CD4-positive, alpha-beta memory T cell (primary cell): Measurements from ENCODE around the gene GAA. TPM values are rescaled to one million over a fixed set of nuclear protein-coding genes. Genes with fewer than 3 reads are reported as not detected.

Experiments
- CTCF ChIA-PET: fragments of 350-600 bp; sonication (Branson Sonifier 250); formaldehyde crosslinking; loops from one replicate; lab custom pipeline; 2021; ENCODE audit warnings: inconsistent platforms; ENCODE audit not compliant: partially characterized antibody; lab: Charles Lee
- POLR2A ChIA-PET: fragments of 350-600 bp; sonication (Branson Sonifier 250); formaldehyde crosslinking; loops from one replicate; lab custom pipeline; 2021; ENCODE audit not compliant: partially characterized antibody; lab: Charles Lee
- DNase-seq, 5 donors: peaks; one replicate each; pipeline versions ENCODE4 v3.0.0 to v3.0.0-alpha.2; 2020 to 2022; ENCODE audit warnings: mixed read lengths in 1 of 5
- H3K27ac ChIP-seq: one replicate; pipeline ENCODE4 v1.7.0; 2013; ENCODE audit warnings: low read depth, low read length
- H3K27me3 ChIP-seq: 2 replicates; pipeline ENCODE4 v1.7.0; 2013; ENCODE audit warnings: mild to moderate bottlenecking, low read length, moderate library complexity; ENCODE audit not compliant: insufficient read depth
- H3K36me3 ChIP-seq: 2 replicates; pipeline ENCODE4 v1.7.0; 2013; ENCODE audit warnings: mild to moderate bottlenecking, low read length, moderate library complexity; ENCODE audit not compliant: insufficient read depth
- H3K4me1 ChIP-seq: 2 replicates; pipeline ENCODE4 v1.7.0; 2013; ENCODE audit warnings: mild to moderate bottlenecking, low read length, moderate library complexity; ENCODE audit not compliant: insufficient read depth
- H3K4me3 ChIP-seq, 2 donors: one replicate each; pipeline ENCODE4 v1.7.0; 2013; ENCODE audit warnings: low read length in 2 of 2, mild to moderate bottlenecking in 1 of 2
- H3K9me3 ChIP-seq, 2 donors: one replicate each; pipeline ENCODE4 v1.7.0; 2013; ENCODE audit warnings: low read length in 2 of 2, control low read depth in 1 of 2; ENCODE audit not compliant: control insufficient read depth in 1 of 2
- H3K27ac Mint-ChIP-seq, 7 donors: one replicate each; pipeline ENCODE4 v1.8.0; 2020 to 2021; ENCODE audit warnings: mixed read lengths in 7 of 7, mild to moderate bottlenecking in 6 of 7, inconsistent platforms in 3 of 7, moderate library complexity in 3 of 7
- H3K27me3 Mint-ChIP-seq, 2 donors: one replicate each; pipeline ENCODE4 v1.8.0; 2020 to 2021; ENCODE audit warnings: mixed read lengths in 2 of 2
- H3K36me3 Mint-ChIP-seq, 2 donors: one replicate each; pipeline ENCODE4 v1.8.0; 2020 to 2021; ENCODE audit warnings: mixed read lengths in 2 of 2, inconsistent platforms in 1 of 2, mild to moderate bottlenecking in 1 of 2
- H3K4me1 Mint-ChIP-seq, 4 donors: one replicate each; pipeline ENCODE4 v1.8.0; 2020 to 2021; ENCODE audit warnings: mixed read lengths in 4 of 4, mild to moderate bottlenecking in 1 of 4
- H3K4me3 Mint-ChIP-seq, 8 donors: one replicate each; pipeline ENCODE4 v1.8.0; 2020 to 2021; ENCODE audit warnings: mixed read lengths in 8 of 8, mild to moderate bottlenecking in 7 of 8, moderate library complexity in 6 of 8, inconsistent platforms in 3 of 8
- H3K9me3 Mint-ChIP-seq, 8 donors: one replicate each; pipeline ENCODE4 v1.8.0; 2020 to 2021; ENCODE audit warnings: mixed read lengths in 8 of 8, mild to moderate bottlenecking in 5 of 8, inconsistent platforms in 3 of 8, moderate library complexity in 1 of 8
- intact Hi-C: fragments of 100-400 bp; cut with micrococcal nuclease; formaldehyde crosslinking; loops from one replicate; pipeline ENCODE4 v1.15.1; 2023
- polyA plus RNA-seq, 2 donors: library from polyadenylated mRNA; unstranded; fragments of 300-500 nt; fragmentation: Illumina TruSeq; gene quantifications; one replicate each; pipeline ENCODE4 v1.2.3, GENCODE V29; 2021
- total RNA-seq, 2 experiments: library from RNA; stranded (reverse); gene quantifications; one replicate each; pipeline ENCODE4 v1.2.3, GENCODE V29; 2021

Gene GAA
- total and polyA plus RNA-seq, 4 experiments from 2014 or later: 14.5 to 44.8 (median 28.2) TPM

DNA sequence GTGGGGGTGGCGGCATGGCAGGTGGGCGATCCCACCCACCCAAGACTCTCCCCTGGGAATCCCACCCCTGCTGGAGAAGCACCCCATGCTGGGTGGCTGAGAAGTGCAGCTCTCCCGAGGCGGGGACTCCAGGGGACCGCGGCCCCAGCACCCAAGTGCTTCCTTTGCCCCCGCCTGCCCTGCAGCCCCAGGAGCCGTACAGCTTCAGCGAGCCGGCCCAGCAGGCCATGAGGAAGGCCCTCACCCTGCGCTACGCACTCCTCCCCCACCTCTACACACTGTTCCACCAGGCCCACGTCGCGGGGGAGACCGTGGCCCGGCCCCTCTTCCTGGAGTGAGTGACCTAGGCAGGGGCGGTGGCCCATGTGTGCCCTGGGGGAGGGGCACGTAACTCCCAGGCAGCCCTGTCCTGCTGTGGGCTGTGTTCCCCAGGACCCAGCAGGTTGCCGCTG is 11.7 kb downstream of the GAA start:
- ChIA-PET CTCF (no interaction called here), POLR2A (interaction anchor here (1.1 kb wide), 1 partner anchor 11 kb away, joined by 4 read pairs; the partner anchor contains the start of gene GAA)
- peaks cover 0 to 6% (median 0%) of the 10 kb centered on the region in 8 donors for H3K9me3 Mint-ChIP-seq

DNA sequence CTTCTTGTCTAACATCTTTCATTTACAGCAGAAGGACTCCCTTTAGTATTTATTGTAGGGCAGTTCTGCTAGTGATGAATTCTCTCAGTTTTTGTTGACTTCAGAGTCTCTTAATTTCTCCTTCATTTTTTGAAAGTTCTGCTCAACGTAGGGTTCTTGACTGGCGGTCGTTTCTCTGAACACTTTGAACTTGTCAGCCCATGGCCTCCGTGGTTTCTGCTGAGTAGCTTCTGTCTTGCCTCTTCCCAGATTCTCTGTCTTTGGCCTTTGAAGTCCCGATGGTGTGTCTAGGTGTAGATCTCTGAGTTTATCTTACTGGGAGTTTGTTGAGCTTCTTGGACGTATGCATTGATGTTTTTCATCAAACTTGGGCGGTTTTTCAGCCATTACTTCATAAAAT is 13.4 kb downstream of the GAA start:
- no peaks in the 10 kb centered on the region for H3K36me3 ChIP-seq
- no peak for DNase-seq
- H3K27me3 ChIP-seq: no peaks in the 10 kb centered on the region
- CTCF ChIA-PET: interaction anchor here (2.3 kb wide), 1 partner anchor 13 kb away, joined by 7 read pairs; the partner anchor contains the start of gene GAA
- intact Hi-C loops: no loop called here
- H3K27ac ChIP-seq: no peak overlapping the region
- POLR2A ChIA-PET: interaction anchor here (2.2 kb wide), 1 partner anchor 13 kb away, joined by 8 read pairs; the partner anchor contains the start of gene GAA
- Mint-ChIP-seq H3K27ac (peak overlapping the region in 1 of 7 donors; percentile 2), H3K27me3 (no peaks in the 10 kb centered on the region), H3K4me1 (no peaks in the 10 kb centered on the region), H3K9me3 (peaks cover 0 to 6% (median 0%) of the 10 kb centered on the region in 8 donors), H3K36me3 (no peaks in the 10 kb centered on the region), H3K4me3 (no peak overlapping the region)
- no peak overlapping the region for H3K4me3 ChIP-seq
- no peaks in the 10 kb centered on the region for H3K4me1 ChIP-seq
- H3K9me3 ChIP-seq: no peaks in the 10 kb centered on the region

More for the DNA sequence above, 11.7 kb downstream of the GAA start:
- H3K27me3 ChIP-seq: no peaks in the 10 kb centered on the region
- Mint-ChIP-seq H3K27me3 (no peaks in the 10 kb centered on the region), H3K4me1 (no peaks in the 10 kb centered on the region), H3K4me3 (no peak overlapping the region), H3K36me3 (no peaks in the 10 kb centered on the region), H3K27ac (no peak overlapping the region)
- no peaks in the 10 kb centered on the region for H3K9me3 ChIP-seq
- no peak overlapping the region for H3K27ac ChIP-seq
- DNase-seq: no peak
- intact Hi-C loops: no loop called here
- H3K4me3 ChIP-seq: no peak overlapping the region
- no peaks in the 10 kb centered on the region for H3K4me1 ChIP-seq
- H3K36me3 ChIP-seq: no peaks in the 10 kb centered on the region

DNA sequence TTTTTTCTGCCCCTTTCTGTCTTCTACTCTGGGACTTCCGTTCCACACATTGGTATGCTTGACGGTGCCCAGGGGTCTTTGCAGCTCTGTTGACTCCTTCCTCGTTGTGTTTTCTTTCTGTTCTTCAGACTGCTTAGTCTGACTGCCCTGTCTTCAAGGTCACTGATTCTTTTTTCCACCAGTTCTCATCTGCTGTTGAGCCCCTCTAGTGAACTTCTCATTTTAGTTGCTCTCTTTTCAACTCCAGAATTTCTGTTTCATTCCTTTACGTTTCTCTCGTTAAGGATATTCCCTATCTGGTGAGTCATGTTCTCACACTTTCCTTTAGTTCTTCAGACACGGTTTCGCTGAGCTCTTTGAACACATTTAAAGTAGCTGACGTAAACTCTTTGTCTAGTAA is 13.8 kb downstream of the GAA start:
- no peaks in the 10 kb centered on the region for H3K4me1 Mint-ChIP-seq
- Histone ChIP-seq H3K4me3 (no peak overlapping the region), H3K9me3 (no peaks in the 10 kb centered on the region), H3K27ac (no peak overlapping the region), H3K36me3 (no peaks in the 10 kb centered on the region), H3K27me3 (no peaks in the 10 kb centered on the region), H3K4me1 (no peaks in the 10 kb centered on the region)
- ChIA-PET CTCF (interaction anchor here (2.3 kb wide), 1 partner anchor 13 kb away, joined by 7 read pairs; the partner anchor contains the start of gene GAA), POLR2A (interaction anchor here (2.2 kb wide), 1 partner anchor 14 kb away, joined by 8 read pairs; the partner anchor contains the start of gene GAA)
- H3K36me3 Mint-ChIP-seq: no peaks in the 10 kb centered on the region
- intact Hi-C loops: no loop called here
- DNase-seq: no peak
- peaks cover 0 to 6% (median 0%) of the 10 kb centered on the region in 8 donors for H3K9me3 Mint-ChIP-seq
- H3K4me3 Mint-ChIP-seq: no peak overlapping the region
- H3K27me3 Mint-ChIP-seq: no peaks in the 10 kb centered on the region
- peak overlapping the region in 2 of 7 donors; percentile 2 to 82 for H3K27ac Mint-ChIP-seq

DNA sequence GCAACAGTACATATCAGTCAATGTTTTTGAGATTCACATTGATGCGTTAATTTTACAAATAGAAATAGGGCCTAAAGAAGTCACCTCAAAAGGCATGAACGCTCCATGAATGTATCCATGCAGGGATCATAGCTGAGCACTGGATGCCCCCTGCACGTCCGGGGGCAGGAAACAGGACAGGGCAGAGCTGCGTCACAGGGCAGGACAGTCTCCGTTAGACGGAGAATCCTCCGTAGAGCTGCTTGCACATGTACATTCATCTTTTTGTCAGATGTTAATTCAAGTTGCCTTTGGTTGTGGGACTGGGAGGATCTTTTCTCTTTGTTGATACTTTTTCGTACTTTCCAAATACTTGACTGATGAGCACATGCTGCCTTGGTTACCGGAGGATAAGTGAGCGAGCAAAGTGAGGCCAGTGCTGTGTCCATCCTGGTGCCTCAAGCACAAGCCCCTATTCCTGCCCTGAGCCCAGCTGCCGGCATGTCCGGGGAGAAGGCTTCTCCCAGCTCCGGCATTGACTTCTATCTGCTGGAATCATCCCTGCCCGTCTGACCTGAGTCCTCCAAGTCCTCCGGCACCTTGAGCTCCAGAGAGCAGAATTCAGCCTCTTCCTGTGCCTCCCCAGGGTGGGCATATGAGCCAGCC is 15.0 kb downstream of the GAA start:
- Mint-ChIP-seq H3K27me3 (no peaks in the 10 kb centered on the region), H3K36me3 (no peaks in the 10 kb centered on the region), H3K4me3 (no peak overlapping the region), H3K9me3 (peaks cover 0 to 6% (median 0%) of the 10 kb centered on the region in 8 donors), H3K4me1 (no peaks in the 10 kb centered on the region), H3K27ac (no peak overlapping the region)
- Histone ChIP-seq H3K4me3 (no peak overlapping the region), H3K36me3 (no peaks in the 10 kb centered on the region), H3K9me3 (no peaks in the 10 kb centered on the region), H3K27me3 (no peaks in the 10 kb centered on the region), H3K4me1 (no peaks in the 10 kb centered on the region), H3K27ac (no peak overlapping the region)
- POLR2A ChIA-PET: no interaction called here
- no peak for DNase-seq
- CTCF ChIA-PET: no interaction called here
- intact Hi-C loops: no loop called here

DNA sequence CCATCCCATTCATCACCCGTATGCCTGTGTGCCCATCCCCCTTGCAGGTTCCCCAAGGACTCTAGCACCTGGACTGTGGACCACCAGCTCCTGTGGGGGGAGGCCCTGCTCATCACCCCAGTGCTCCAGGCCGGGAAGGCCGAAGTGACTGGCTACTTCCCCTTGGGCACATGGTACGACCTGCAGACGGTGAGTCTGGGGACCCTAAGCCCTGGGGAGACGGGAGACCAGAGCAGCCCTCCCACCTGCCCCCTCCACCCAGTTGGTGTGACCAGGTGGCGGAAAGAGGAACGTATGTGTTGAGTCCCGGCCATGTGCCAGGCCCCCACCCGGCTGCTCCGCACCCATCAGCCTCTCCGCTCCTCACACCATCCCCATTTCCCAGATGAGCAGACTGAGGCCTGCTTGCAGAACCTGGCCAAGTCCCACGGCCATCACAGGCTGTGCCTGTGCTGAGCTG is 15.6 kb downstream of the GAA start:
- Mint-ChIP-seq H3K9me3 (peaks cover 0 to 6% (median 0%) of the 10 kb centered on the region in 8 donors), H3K36me3 (no peaks in the 10 kb centered on the region), H3K4me3 (no peak overlapping the region), H3K4me1 (no peaks in the 10 kb centered on the region), H3K27me3 (no peaks in the 10 kb centered on the region), H3K27ac (no peak overlapping the region)
- no peak for DNase-seq
- no peaks in the 10 kb centered on the region for H3K27me3 ChIP-seq
- no peaks in the 10 kb centered on the region for H3K9me3 ChIP-seq
- ChIA-PET POLR2A (no interaction called here), CTCF (no interaction called here)
- H3K4me1 ChIP-seq: no peaks in the 10 kb centered on the region
- no peak overlapping the region for H3K27ac ChIP-seq
- intact Hi-C loops: no loop called here
- H3K4me3 ChIP-seq: no peak overlapping the region
- no peaks in the 10 kb centered on the region for H3K36me3 ChIP-seq

DNA sequence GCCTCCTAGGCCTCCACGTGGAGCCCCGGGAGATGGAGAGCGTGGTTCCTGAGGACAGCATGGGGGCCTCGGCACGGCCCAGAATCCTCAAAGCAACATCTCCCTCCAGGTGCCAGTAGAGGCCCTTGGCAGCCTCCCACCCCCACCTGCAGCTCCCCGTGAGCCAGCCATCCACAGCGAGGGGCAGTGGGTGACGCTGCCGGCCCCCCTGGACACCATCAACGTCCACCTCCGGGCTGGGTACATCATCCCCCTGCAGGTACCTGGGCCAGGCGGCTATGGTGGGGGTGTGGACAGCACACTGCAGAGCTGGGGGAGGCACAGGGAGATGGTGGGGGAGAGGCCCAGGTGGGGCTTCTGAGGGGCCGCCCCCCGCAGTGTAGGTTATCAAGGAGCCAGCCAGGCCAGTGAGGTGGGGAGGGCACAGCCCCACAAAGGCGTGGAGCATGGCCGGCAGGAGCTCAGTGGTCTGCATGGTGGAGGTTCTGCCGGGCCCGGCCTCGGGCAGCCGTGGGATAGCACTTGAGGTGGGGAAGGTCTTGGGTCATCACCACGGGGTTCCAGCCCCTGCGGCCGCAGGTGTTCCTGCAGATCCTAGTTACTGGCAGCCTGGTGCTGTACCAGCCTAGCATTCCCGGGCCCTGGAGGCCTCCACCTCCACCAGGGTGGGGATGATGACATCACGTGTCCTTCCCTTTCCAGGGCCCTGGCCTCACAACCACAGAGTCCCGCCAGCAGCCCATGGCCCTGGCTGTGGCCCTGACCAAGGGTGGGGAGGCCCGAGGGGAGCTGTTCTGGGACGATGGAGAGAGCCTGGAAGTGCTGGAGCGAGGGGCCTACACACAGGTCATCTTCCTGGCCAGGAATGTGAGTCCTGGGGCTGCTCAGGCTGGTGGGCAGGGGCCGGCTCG is 16.4 kb downstream of the GAA start:
- H3K36me3 Mint-ChIP-seq: no peaks in the 10 kb centered on the region
- no peaks in the 10 kb centered on the region for H3K4me1 Mint-ChIP-seq
- Histone ChIP-seq H3K4me3 (no peak overlapping the region), H3K4me1 (no peaks in the 10 kb centered on the region), H3K9me3 (no peaks in the 10 kb centered on the region), H3K36me3 (no peaks in the 10 kb centered on the region), H3K27me3 (no peaks in the 10 kb centered on the region), H3K27ac (no peak overlapping the region)
- ChIA-PET POLR2A (no interaction called here), CTCF (no interaction called here)
- no peak for DNase-seq
- H3K27ac Mint-ChIP-seq: no peak overlapping the region
- no peaks in the 10 kb centered on the region for H3K27me3 Mint-ChIP-seq
- intact Hi-C loops: no loop called here
- peaks cover 0 to 6% (median 0%) of the 10 kb centered on the region in 8 donors for H3K9me3 Mint-ChIP-seq
- H3K4me3 Mint-ChIP-seq: no peak overlapping the region
